Stomach (tissue), 4 donors: ENCODE results near the gene ALG11.

ENCODE experiments used
- CTCF ChIP-seq, 7 experiments: fragments of 450-650 bp in 4 of 7; fragments of 200-600 bp in 3 of 7; sonication (generic) in 3 of 7; IDR thresholded peaks; one replicate each; pipeline ENCODE4 v1.5.1; 2016 to 2019; ENCODE audit warnings: antibody characterized with exemption in 7 of 7, control low read depth in 2 of 7, mild to moderate bottlenecking in 1 of 7
- POLR2A ChIP-seq, 4 donors: fragments of 450-650 bp; IDR thresholded peaks; one replicate each; pipeline ENCODE4 v1.6.1; 2016; ENCODE audit warnings: antibody characterized with exemption in 4 of 4, control low read depth in 2 of 4, mild to moderate bottlenecking in 1 of 4, moderate library complexity in 1 of 4

- TF ChIP-seq CTCF (IDR thresholded peaks at IDR 0.05), result no peak
- TF ChIP-seq POLR2A (IDR thresholded peaks at IDR 0.05), result no peak
These were observed at the start of gene ALG11 for GRCh38 chr13:52011632-52012511.
